Adrenal gland (tissue), 12 donors: ENCODE results near the gene CXorf66. TPM values are rescaled to one million over a fixed set of nuclear protein-coding genes. Genes with fewer than 3 reads are reported as not detected.
"Not testable (repeated sequence)": the region's sequence is repeated elsewhere in the genome, so short reads cannot be mapped to it uniquely, and the experiment has no call there.

ENCODE experiments used
- DNase-seq, 7 donors: peaks; one replicate each; pipeline ENCODE4 v3.0.0-alpha.2; 2019 to 2020
- H3K27ac ChIP-seq, 5 donors: fragments of 200-600 bp; sonication (generic) in 4 of 5; 1 replicate in 3 of 5; 2 replicates in 2 of 5; pipeline versions ENCODE4 v1.5.1 to v1.8.0; 2016 to 2020; ENCODE audit warnings: mild to moderate bottlenecking in 1 of 5
- H3K27me3 ChIP-seq: fragments of 200-600 bp; 2 replicates; pipeline ENCODE4 v1.8.0; 2021
- H3K36me3 ChIP-seq, 2 donors: fragments of 200-600 bp; replicated peaks in 1 of 2; 1 replicate in 1 of 2; 2 replicates in 1 of 2; pipeline versions ENCODE4 v1.5.1 to v1.8.0; 2018 to 2022
- H3K4me1 ChIP-seq, 2 donors: fragments of 200-600 bp; replicated peaks in 1 of 2; 1 replicate in 1 of 2; 2 replicates in 1 of 2; pipeline versions ENCODE4 v1.5.1 to v1.8.0; 2018 to 2021
- H3K4me3 ChIP-seq, 4 donors: fragments of 200-600 bp; sonication (generic) in 3 of 4; one replicate each; pipeline ENCODE4 v1.5.1; 2016 to 2018
- H3K9me3 ChIP-seq, 3 donors: fragments of 200-600 bp; sonication (generic) in 1 of 3; replicated peaks in 1 of 3; 1 replicate in 2 of 3; 2 replicates in 1 of 3; pipeline versions ENCODE4 v1.5.1 to v1.8.0; 2016 to 2021
- CTCF ChIP-seq, 6 experiments: fragments of 450-650 bp in 4 of 6; fragments of 200-600 bp in 2 of 6; sonication (generic) in 1 of 6; IDR thresholded peaks; 1 replicate in 5 of 6; 2 replicates in 1 of 6; pipeline versions ENCODE4 v1.5.1 to v1.8.0; 2016 to 2021; ENCODE audit warnings: antibody characterized with exemption in 6 of 6, mild to moderate bottlenecking in 2 of 6, moderate library complexity in 1 of 6
- POLR2A ChIP-seq, 2 donors: fragments of 450-650 bp; IDR thresholded peaks; one replicate each; pipeline ENCODE4 v1.6.1; 2017; ENCODE audit warnings: antibody characterized with exemption in 2 of 2, mild to moderate bottlenecking in 2 of 2, moderate library complexity in 1 of 2
- WGBS, 4 donors: extraction: QIAGEN DNeasy Blood & Tissue Kit in 2 of 4; methylation state at CpG; one replicate each; pipeline versions ENCODE4 v1.1.5 to v1.1.7; 2013 to 2017; 5-methylcytosine and 5-hydroxymethylcytosine counted together
- intact Hi-C, 2 donors: fragments of 100-400 bp; cut with DNase I; formaldehyde crosslinking; loops; one replicate each; pipeline versions ENCODE4 v1.14.1 to v1.15.0; 2022 to 2023
- polyA plus RNA-seq, 3 donors: library from polyadenylated mRNA; stranded (reverse); fragments of 200-250 nt in 2 of 3; fragments of 350-450 nt in 1 of 3; fragmentation: Illumina TruSeq in 1 of 3; extraction: RNeasy Lipid Tissue Mini Kit (QIAGEN cat#74804) in 1 of 3; gene quantifications; one replicate each; pipeline ENCODE4 v1.2.3, GENCODE V29; 2013 to 2014
- total RNA-seq, 9 donors: library from RNA; depleted of rRNA in 4 of 9; stranded (reverse); fragments of >200 nt in 4 of 9; fragments of 120-200 nt in 1 of 9; fragmentation: NEBNext Ultra II Directional in 1 of 9; extraction: Animal tissue kit (Norgen Biotek cat#: 25700) in 1 of 9; gene quantifications; one replicate each; pipeline versions ENCODE4 v1.1.0 to v1.2.4, GENCODE V29; 2013 to 2023
- donor health status: healthy with polysubstance abuse.
- donor health status: Bipolar disorder and iron deficiency.
- donor health status: DM: yes; HTN: yes; CAD: no.
- donor health status: DM: no; HTN: no; CAD: no.
- donor health status: DM: no; HTN: no; CAD: no.
- donor health status: DM: yes; HTN: yes; CAD: no.

The CXorf66 gene
- total and polyA plus RNA-seq, 12 donors: not detected

- no peak for TF ChIP-seq CTCF (IDR thresholded peaks at IDR 0.05)
- no peak for TF ChIP-seq POLR2A (IDR thresholded peaks at IDR 0.05)
- DNase-seq: no peak
- H3K27me3 ChIP-seq: no peaks in the 10 kb centered on the region
- no peaks in the 10 kb centered on the region for H3K36me3 ChIP-seq
- H3K9me3 ChIP-seq: no peaks in the 10 kb centered on the region
- 51 to 61% (median 58%) methylated on average over 6 of the region's 6 CpGs for WGBS, 4 donors
- no peak overlapping the region for H3K4me3 ChIP-seq
- intact Hi-C loops: no loop called here
- H3K27ac ChIP-seq: peak overlapping the region in 1 of 5 donors; percentile 56
- no peaks in the 10 kb centered on the region for H3K4me1 ChIP-seq
These were observed 40.6 kb downstream of the CXorf66 start for GRCh38 chrX:139924696-139925095.

- Histone ChIP-seq H3K4me3 (no peak overlapping the region), H3K36me3 (no peaks in the 10 kb centered on the region), H3K9me3 (no peaks in the 10 kb centered on the region), H3K27me3 (no peaks in the 10 kb centered on the region), H3K27ac (peak overlapping the region in 1 of 5 donors; percentile 56), H3K4me1 (no peaks in the 10 kb centered on the region)
- intact Hi-C loops: no loop called here
- no peak for TF ChIP-seq POLR2A (IDR thresholded peaks at IDR 0.05)
- TF ChIP-seq CTCF (IDR thresholded peaks at IDR 0.05): no peak
- no peak for DNase-seq
- WGBS, 4 donors: 62 to 69% (median 64%) methylated on average over 4 to 5 of the region's 5 CpGs
These were observed 41.1 kb downstream of the CXorf66 start for GRCh38 chrX:139924069-139924695.

GRCh38 chrX:139921142-139921541 is 44.2 kb downstream of the CXorf66 start:
- H3K27me3 ChIP-seq, DNase-seq, H3K27ac ChIP-seq, H3K36me3 ChIP-seq, H3K4me1 ChIP-seq, H3K9me3 ChIP-seq, H3K4me3 ChIP-seq, intact Hi-C loops: not testable (repeated sequence)
- 73 to 91% (median 78%) methylated on average over 5 to 6 of the region's 6 CpGs for WGBS, 4 donors

- Histone ChIP-seq H3K4me1 (no peaks in the 10 kb centered on the region), H3K27me3 (no peaks in the 10 kb centered on the region), H3K27ac (no peak overlapping the region), H3K36me3 (no peaks in the 10 kb centered on the region), H3K4me3 (no peak overlapping the region), H3K9me3 (no peaks in the 10 kb centered on the region)
- intact Hi-C loops: no loop called here
- TF ChIP-seq CTCF (IDR thresholded peaks at IDR 0.05): no peak
- TF ChIP-seq POLR2A (IDR thresholded peaks at IDR 0.05): no peak
- WGBS, 4 donors: 33 to 57% (median 44%) methylated on average over 1 of the region's 1 CpG
- peak in 2 of 7 donors; percentile 24 to 34 for DNase-seq
These were observed 45.0 kb downstream of the CXorf66 start for GRCh38 chrX:139920316-139920715.

GRCh38 chrX:139914421-139914820 is 50.9 kb downstream of the CXorf66 start:
- no peak for DNase-seq
- WGBS, 4 donors: 90 to 100% (median 95%) methylated on average over 1 of the region's 1 CpG; no CpG with 5 or more reads in 1 of the 4 donors
- Histone ChIP-seq H3K27me3 (no peaks in the 10 kb centered on the region), H3K36me3 (no peaks in the 10 kb centered on the region), H3K4me3 (no peak overlapping the region), H3K27ac (no peak overlapping the region), H3K4me1 (peaks cover 0 to 11% of the 10 kb centered on the region in 2 donors), H3K9me3 (no peaks in the 10 kb centered on the region)
- intact Hi-C loops: no loop called here
- TF ChIP-seq CTCF (IDR thresholded peaks at IDR 0.05): no peak
- TF ChIP-seq POLR2A (IDR thresholded peaks at IDR 0.05): no peak
